ENCODE data around the gene RPL27A. TPM values are rescaled to one million over a fixed set of nuclear protein-coding genes. Genes with fewer than 3 reads are reported as not detected.

RPL27A gene
- total and polyA plus RNA-seq, 2 donors from 2014 or later: 664 to 2,260 TPM

DNA sequence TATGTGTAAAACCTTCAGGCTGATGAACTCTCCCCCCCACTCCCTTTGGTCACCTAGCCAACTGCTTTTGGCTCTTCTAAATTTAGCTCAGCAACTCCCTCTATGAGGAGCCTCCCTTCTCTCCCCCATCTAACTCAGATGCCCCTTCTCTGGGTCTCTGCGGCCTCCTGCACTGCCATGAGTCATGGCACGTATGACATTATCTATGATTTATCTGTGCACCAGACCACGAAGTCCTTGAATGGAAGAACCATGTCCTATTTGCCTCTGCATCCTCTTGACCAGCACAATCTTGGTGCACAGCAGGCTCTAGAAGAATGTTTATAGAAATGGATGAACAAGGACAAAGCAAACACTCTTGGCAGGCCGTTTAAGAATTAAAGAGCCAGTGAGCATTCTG lies 46.0 kb downstream of the RPL27A start:
- H3K36me3 ChIP-seq (ENCODE audit: control insufficient read depth in 2 of 3, insufficient read depth in 3 of 3, low read length in 3 of 3): peaks cover 3 to 5% (median 3%) of the 10 kb centered on the region in 3 donors

DNA sequence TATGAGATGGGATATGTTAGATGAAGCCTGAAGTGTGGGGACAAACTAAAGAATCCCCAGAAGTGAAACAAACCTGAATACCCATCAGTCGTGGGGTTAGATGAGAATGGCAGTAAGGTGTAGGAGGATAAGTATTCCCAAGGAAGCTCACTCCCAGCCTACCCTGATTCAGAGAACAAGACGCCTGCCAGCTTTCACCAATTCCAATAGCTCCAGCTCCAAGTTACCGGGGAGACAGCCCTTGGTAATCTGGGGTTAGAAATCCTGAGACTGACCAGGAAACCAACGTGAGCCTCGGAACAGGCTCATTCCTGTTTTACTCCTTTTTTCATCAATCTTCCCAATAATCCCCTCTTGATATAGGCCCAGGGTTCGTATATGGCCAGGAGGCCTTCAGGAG lies 46.5 kb downstream of the RPL27A start:
- FAIRE-seq: no peak
- no peak for DNase-seq
- TF ChIP-seq, protein P1, sequence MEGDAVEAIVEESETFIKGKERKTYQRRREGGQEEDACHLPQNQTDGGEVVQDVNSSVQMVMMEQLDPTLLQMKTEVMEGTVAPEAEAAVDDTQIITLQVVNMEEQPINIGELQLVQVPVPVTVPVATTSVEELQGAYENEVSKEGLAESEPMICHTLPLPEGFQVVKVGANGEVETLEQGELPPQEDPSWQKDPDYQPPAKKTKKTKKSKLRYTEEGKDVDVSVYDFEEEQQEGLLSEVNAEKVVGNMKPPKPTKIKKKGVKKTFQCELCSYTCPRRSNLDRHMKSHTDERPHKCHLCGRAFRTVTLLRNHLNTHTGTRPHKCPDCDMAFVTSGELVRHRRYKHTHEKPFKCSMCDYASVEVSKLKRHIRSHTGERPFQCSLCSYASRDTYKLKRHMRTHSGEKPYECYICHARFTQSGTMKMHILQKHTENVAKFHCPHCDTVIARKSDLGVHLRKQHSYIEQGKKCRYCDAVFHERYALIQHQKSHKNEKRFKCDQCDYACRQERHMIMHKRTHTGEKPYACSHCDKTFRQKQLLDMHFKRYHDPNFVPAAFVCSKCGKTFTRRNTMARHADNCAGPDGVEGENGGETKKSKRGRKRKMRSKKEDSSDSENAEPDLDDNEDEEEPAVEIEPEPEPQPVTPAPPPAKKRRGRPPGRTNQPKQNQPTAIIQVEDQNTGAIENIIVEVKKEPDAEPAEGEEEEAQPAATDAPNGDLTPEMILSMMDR (IDR thresholded peaks at IDR 0.05; ENCODE audit: borderline replicate concordance, extremely low read depth, insufficient read depth): no peak
- no peak overlapping the region for H3K4me3 ChIP-seq (ENCODE audit: low read length in 3 of 3)
- intact Hi-C loops (cut with DNase I): no loop called here
- peaks cover 0 to 9% (median 3%) of the 10 kb centered on the region in 3 donors for H3K4me1 ChIP-seq (ENCODE audit: control insufficient read depth in 2 of 3, insufficient read depth in 2 of 3, low read depth in 1 of 3, low read length in 3 of 3)
- H3K36me3 ChIP-seq (ENCODE audit: control insufficient read depth in 2 of 3, insufficient read depth in 3 of 3, low read length in 3 of 3): peaks cover 3 to 5% (median 3%) of the 10 kb centered on the region in 3 donors
- no peaks in the 10 kb centered on the region for H3K9me3 ChIP-seq (ENCODE audit: control insufficient read depth in 2 of 3, insufficient read depth in 1 of 3, low read length in 3 of 3)
- H3K27ac ChIP-seq (ENCODE audit: low read depth in 2 of 2, low read length in 2 of 2): no peak overlapping the region
- H3K27me3 ChIP-seq (ENCODE audit: control insufficient read depth, insufficient read depth, low read length): no peaks in the 10 kb centered on the region
- no peak overlapping the region for H3K9ac ChIP-seq (ENCODE audit: low read length in 3 of 3)

More for the DNA sequence above, 46.0 kb downstream of the RPL27A start:
- no peak overlapping the region for H3K27ac ChIP-seq (ENCODE audit: low read depth in 2 of 2, low read length in 2 of 2)
- H3K9me3 ChIP-seq (ENCODE audit: control insufficient read depth in 2 of 3, insufficient read depth in 1 of 3, low read length in 3 of 3): no peaks in the 10 kb centered on the region
- no peaks in the 10 kb centered on the region for H3K27me3 ChIP-seq (ENCODE audit: control insufficient read depth, insufficient read depth, low read length)
- no peak for DNase-seq
- H3K4me1 ChIP-seq (ENCODE audit: control insufficient read depth in 2 of 3, insufficient read depth in 2 of 3, low read depth in 1 of 3, low read length in 3 of 3): peaks cover 0 to 9% (median 3%) of the 10 kb centered on the region in 3 donors
- intact Hi-C loops (cut with DNase I): no loop called here
- TF ChIP-seq, protein P1 (IDR thresholded peaks at IDR 0.05; ENCODE audit: borderline replicate concordance, extremely low read depth, insufficient read depth): no peak
- no peak overlapping the region for H3K4me3 ChIP-seq (ENCODE audit: low read length in 3 of 3)
- no peak overlapping the region for H3K9ac ChIP-seq (ENCODE audit: low read length in 3 of 3)
- FAIRE-seq: no peak

DNA sequence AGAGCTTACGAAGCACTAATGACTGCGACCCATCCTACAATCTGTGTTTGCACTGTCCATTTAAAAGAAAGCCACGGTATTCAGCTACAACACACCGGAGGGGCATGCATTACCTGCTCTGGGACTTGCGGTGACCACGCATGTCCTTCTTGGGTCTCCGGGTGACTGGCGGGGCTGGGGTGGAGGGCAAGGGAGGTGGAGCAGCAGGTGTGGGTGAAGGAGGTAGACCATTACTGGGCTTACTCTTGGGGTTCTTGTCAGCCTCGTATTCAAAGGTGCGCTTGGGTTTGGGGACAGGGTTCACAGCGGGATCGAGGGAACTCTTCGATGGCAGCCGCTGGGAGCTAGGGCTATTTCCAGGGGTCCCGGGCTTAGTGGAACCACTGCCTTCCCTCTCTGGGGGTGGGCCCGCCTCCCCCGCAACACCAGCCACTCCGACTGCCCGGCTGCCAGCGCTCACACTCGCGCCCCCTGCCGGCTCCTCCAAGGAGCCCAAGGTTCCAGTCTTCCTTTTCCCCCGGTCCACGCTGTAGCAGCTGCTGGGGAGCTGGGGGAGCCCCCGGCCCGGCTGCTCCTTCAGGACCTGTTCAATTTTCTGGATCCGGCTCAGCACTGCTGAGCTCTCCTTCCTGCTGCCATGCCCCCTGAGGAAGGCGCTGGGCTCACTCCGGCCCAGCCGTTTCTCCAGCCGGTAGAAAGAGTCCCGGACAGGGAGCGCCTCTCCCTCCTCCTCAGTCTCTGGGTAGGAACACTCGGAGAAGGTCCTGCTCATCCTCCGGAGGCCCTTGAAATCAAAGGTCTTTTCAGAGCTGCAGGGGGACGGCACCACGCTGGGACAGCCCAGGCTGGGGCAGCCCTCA lies 47.5 kb downstream of the RPL27A start:
- Histone ChIP-seq H3K27ac (ENCODE audit: low read depth in 2 of 2, low read length in 2 of 2) (no peak overlapping the region), H3K27me3 (ENCODE audit: control insufficient read depth, insufficient read depth, low read length) (no peaks in the 10 kb centered on the region), H3K4me1 (ENCODE audit: control insufficient read depth in 2 of 3, insufficient read depth in 2 of 3, low read depth in 1 of 3, low read length in 3 of 3) (peaks cover 0 to 9% (median 3%) of the 10 kb centered on the region in 3 donors), H3K36me3 (ENCODE audit: control insufficient read depth in 2 of 3, insufficient read depth in 3 of 3, low read length in 3 of 3) (peaks cover 0 to 3% (median 3%) of the 10 kb centered on the region in 3 donors), H3K9me3 (ENCODE audit: control insufficient read depth in 2 of 3, insufficient read depth in 1 of 3, low read length in 3 of 3) (no peaks in the 10 kb centered on the region), H3K9ac (ENCODE audit: low read length in 3 of 3) (no peak overlapping the region), H3K4me3 (ENCODE audit: low read length in 3 of 3) (no peak overlapping the region)
- FAIRE-seq (no peak), DNase-seq (no peak)
- intact Hi-C loops (cut with DNase I): no loop called here
- TF ChIP-seq, protein P1 (IDR thresholded peaks at IDR 0.05; ENCODE audit: borderline replicate concordance, extremely low read depth, insufficient read depth): no peak
